Measurements from ENCODE around the gene PDE4D. TPM values are rescaled to one million over a fixed set of nuclear protein-coding genes. Genes with fewer than 3 reads are reported as not detected.

PDE4D gene
- total RNA-seq, 1 experiment from 2014 or later: 6.5 TPM

- no peaks in the 10 kb centered on the region for H3K36me3 ChIP-seq (ENCODE audit: insufficient read depth, low read length, poor library complexity, severe bottlenecking)
- ChIA-PET CTCF (no interaction called here), POLR2A (ENCODE audit: low non-redundant PET) (no interaction called here)
- no peak for TF ChIP-seq CTCF (conservative IDR thresholded peaks at IDR 0.05; ENCODE audit: low read depth, low read length)
- no peak for TF ChIP-seq EZH2 (IDR thresholded peaks at IDR 0.05; ENCODE audit: borderline replicate concordance, low read depth, low read length, poor library complexity, severe bottlenecking)
- intact Hi-C loops (cut with micrococcal nuclease; ENCODE audit: unreplicated experiment): no loop called here
- no peaks in the 10 kb centered on the region for H3K4me1 ChIP-seq (ENCODE audit: insufficient read depth, low read length, poor library complexity, severe bottlenecking)
- no peak overlapping the region for H3K4me3 ChIP-seq (ENCODE audit: low read depth, low read length, poor library complexity, severe bottlenecking)
- H3K9me3 ChIP-seq (ENCODE audit: low read depth, low read length, poor library complexity, severe bottlenecking): no peaks in the 10 kb centered on the region
- BruUV-seq (replicated peaks): no TSS peak
- DNase-seq (ENCODE audit: low spot score): no peak
- peaks cover 26% of the 10 kb centered on the region for H3K27me3 ChIP-seq (replicated peaks; ENCODE audit: insufficient read depth, low read depth, low read length, poor library complexity)
- H3K27ac ChIP-seq (ENCODE audit: low read depth, low read length, poor library complexity, severe bottlenecking): no peak overlapping the region
These were observed 28.7 kb upstream of the PDE4D start for GRCh38 chr5:59922220-59922619.

- intact Hi-C loops (cut with micrococcal nuclease; ENCODE audit: unreplicated experiment): no loop called here
- Histone ChIP-seq H3K27ac (ENCODE audit: low read depth, low read length, poor library complexity, severe bottlenecking) (no peak overlapping the region), H3K4me1 (ENCODE audit: insufficient read depth, low read length, poor library complexity, severe bottlenecking) (no peaks in the 10 kb centered on the region), H3K36me3 (ENCODE audit: insufficient read depth, low read length, poor library complexity, severe bottlenecking) (no peaks in the 10 kb centered on the region), H3K27me3 (replicated peaks; ENCODE audit: insufficient read depth, low read depth, low read length, poor library complexity) (peaks cover 23% of the 10 kb centered on the region), H3K4me3 (ENCODE audit: low read depth, low read length, poor library complexity, severe bottlenecking) (no peak overlapping the region), H3K9me3 (ENCODE audit: low read depth, low read length, poor library complexity, severe bottlenecking) (no peaks in the 10 kb centered on the region)
- CTCF ChIA-PET: no interaction called here
- no peak for DNase-seq (ENCODE audit: low spot score)
- POLR2A ChIA-PET (ENCODE audit: low non-redundant PET): no interaction called here
- no peak for TF ChIP-seq CTCF (conservative IDR thresholded peaks at IDR 0.05; ENCODE audit: low read depth, low read length)
- no peak for TF ChIP-seq EZH2 (IDR thresholded peaks at IDR 0.05; ENCODE audit: borderline replicate concordance, low read depth, low read length, poor library complexity, severe bottlenecking)
- BruUV-seq (replicated peaks): no TSS peak
These were observed 28.3 kb upstream of the PDE4D start for GRCh38 chr5:59921816-59922215.

- Histone ChIP-seq H3K27me3 (replicated peaks; ENCODE audit: insufficient read depth, low read depth, low read length, poor library complexity) (peaks cover 15% of the 10 kb centered on the region), H3K36me3 (ENCODE audit: insufficient read depth, low read length, poor library complexity, severe bottlenecking) (no peaks in the 10 kb centered on the region), H3K27ac (ENCODE audit: low read depth, low read length, poor library complexity, severe bottlenecking) (no peak overlapping the region), H3K4me1 (ENCODE audit: insufficient read depth, low read length, poor library complexity, severe bottlenecking) (no peaks in the 10 kb centered on the region), H3K4me3 (ENCODE audit: low read depth, low read length, poor library complexity, severe bottlenecking) (no peak overlapping the region), H3K9me3 (ENCODE audit: low read depth, low read length, poor library complexity, severe bottlenecking) (no peaks in the 10 kb centered on the region)
- DNase-seq (ENCODE audit: low spot score): no peak
- intact Hi-C loops (cut with micrococcal nuclease; ENCODE audit: unreplicated experiment): no loop called here
- TF ChIP-seq EZH2 (IDR thresholded peaks at IDR 0.05; ENCODE audit: borderline replicate concordance, low read depth, low read length, poor library complexity, severe bottlenecking): no peak
- no peak for TF ChIP-seq CTCF (conservative IDR thresholded peaks at IDR 0.05; ENCODE audit: low read depth, low read length)
- CTCF ChIA-PET: no interaction called here
- BruUV-seq (replicated peaks): no TSS peak
- POLR2A ChIA-PET (ENCODE audit: low non-redundant PET): no interaction called here
These were observed 26.0 kb upstream of the PDE4D start for GRCh38 chr5:59919484-59919883.
